HG03469 (cell line): ENCODE data around the gene AK1.
"Not testable (repeated sequence)": the region's sequence is repeated elsewhere in the genome, so short reads cannot be mapped to it uniquely, and the experiment has no call there.

Experiments
- ATAC-seq: cut with Tn5 transposase; IDR thresholded peaks from one replicate; pipeline ENCODE4 v1.9.1; 2021; ENCODE audit warnings: mild to moderate bottlenecking, moderate library complexity, moderate number of reproducible peaks; ENCODE audit not compliant: unreplicated experiment

AK1 gene

GRCh38 chr9:127852829-127853228 lies 24.6 kb downstream of the AK1 start:
- ATAC-seq: no peak

- no peak for ATAC-seq
Measured at GRCh38 chr9:127850286-127850830, 27.1 kb downstream of the AK1 start.

- ATAC-seq: no peak
Measured at GRCh38 chr9:127848756-127849504, 28.5 kb downstream of the AK1 start.

GRCh38 chr9:127847833-127848755 lies 29.4 kb downstream of the AK1 start:
- ATAC-seq: no peak

GRCh38 chr9:127847178-127847510 lies 30.3 kb downstream of the AK1 start:
- no peak for ATAC-seq

GRCh38 chr9:127846443-127847177 lies 30.9 kb downstream of the AK1 start:
- no peak for ATAC-seq

GRCh38 chr9:127845619-127846018 lies 31.9 kb downstream of the AK1 start:
- not testable (repeated sequence) for ATAC-seq

- no peak for ATAC-seq
Measured at GRCh38 chr9:127844821-127845359, 32.6 kb downstream of the AK1 start.

- ATAC-seq: no peak
Measured at GRCh38 chr9:127841087-127841835, 36.2 kb downstream of the AK1 start.

- no peak for ATAC-seq
Measured at GRCh38 chr9:127838375-127839078, 38.9 kb downstream of the AK1 start.

GRCh38 chr9:127837346-127837745 lies 40.1 kb downstream of the AK1 start:
- no peak for ATAC-seq

- ATAC-seq: not testable (repeated sequence)
Measured at GRCh38 chr9:127836561-127836960, 40.9 kb downstream of the AK1 start.

- no peak for ATAC-seq
Measured at GRCh38 chr9:127835991-127836516, 41.4 kb downstream of the AK1 start.

- no peak for ATAC-seq
Measured at GRCh38 chr9:127833555-127833954, 43.9 kb downstream of the AK1 start.

GRCh38 chr9:127832248-127832647 lies 45.2 kb downstream of the AK1 start:
- no peak for ATAC-seq

GRCh38 chr9:127829205-127829906 lies 48.1 kb downstream of the AK1 start:
- ATAC-seq: no peak

- ATAC-seq: no peak
Measured at GRCh38 chr9:127828262-127829031, 49.0 kb downstream of the AK1 start.
